ENCODE data around the gene GMIP. TPM values are rescaled to one million over a fixed set of nuclear protein-coding genes. Genes with fewer than 3 reads are reported as not detected.

Gene GMIP
- total RNA-seq, 2 experiments from 2014 or later = 110 to 111 TPM

- DNase-seq (peak; percentile 76), ATAC-seq (peak; percentile 29)
- H3K4me3 Mint-ChIP-seq = peak overlapping the region; percentile 95
- H3K27ac Mint-ChIP-seq = peak overlapping the region; percentile 99
- no peaks in the 10 kb centered on the region for H3K27me3 Mint-ChIP-seq
- H3K9me3 Mint-ChIP-seq (ENCODE audit: low read depth) = no peaks in the 10 kb centered on the region
- H3K36me3 Mint-ChIP-seq = peaks cover 36% of the 10 kb centered on the region
- CTCF ChIA-PET = interaction anchor here (1.0 kb wide), 1 partner anchor 110 kb away, joined by 6 read pairs; no protein-coding TSS in a partner anchor
- H3K4me1 Mint-ChIP-seq = peaks cover 17% of the 10 kb centered on the region
These were observed 825 bp downstream of the GMIP start for GRCh38 chr19:19642506-19643157.

DNA sequence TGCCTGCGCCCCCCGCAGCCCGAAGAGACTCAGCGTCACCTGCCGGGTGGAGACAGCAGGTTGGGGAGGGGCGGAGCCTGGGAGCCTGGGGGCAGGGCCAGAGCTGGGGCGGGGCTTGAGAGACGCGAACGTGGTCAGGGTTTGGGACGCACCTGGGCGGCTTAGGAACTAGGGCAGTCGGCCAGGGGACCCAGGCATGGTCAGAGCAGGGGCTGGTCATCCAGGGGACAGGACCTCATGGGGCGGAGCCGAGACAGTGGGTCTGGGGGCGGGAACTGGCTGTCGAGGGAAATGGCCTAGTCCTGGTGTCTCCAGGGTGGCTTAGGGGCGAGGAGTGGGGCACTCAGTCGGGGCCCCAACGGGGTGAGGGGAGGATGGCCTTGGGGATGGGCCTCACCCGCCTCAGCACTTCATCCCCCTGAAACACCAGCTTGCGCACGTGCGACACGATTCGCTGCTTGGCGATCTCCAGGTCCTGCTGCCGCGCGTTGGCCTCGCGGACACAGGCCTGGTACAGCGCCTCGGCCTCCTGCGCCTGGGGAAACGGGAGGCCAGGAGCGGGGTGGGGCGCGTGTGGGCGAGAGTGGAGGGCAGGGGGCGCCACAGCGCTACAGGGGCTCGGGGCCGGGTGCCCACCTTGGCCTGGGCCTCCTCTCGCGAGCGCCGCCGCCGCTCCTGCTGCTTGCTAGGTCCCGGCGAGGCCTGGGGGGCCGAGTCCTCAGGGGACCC is 5.8 kb downstream of the GMIP start:
- ATAC-seq (peak; percentile 32), DNase-seq (no peak)
- Mint-ChIP-seq H3K27me3 (no peaks in the 10 kb centered on the region), H3K27ac (no peak overlapping the region), H3K4me1 (peaks cover 29% of the 10 kb centered on the region), H3K9me3 (ENCODE audit: low read depth) (no peaks in the 10 kb centered on the region), H3K4me3 (no peak overlapping the region), H3K36me3 (peaks cover 50% of the 10 kb centered on the region)
- CTCF ChIA-PET = no interaction called here

DNA sequence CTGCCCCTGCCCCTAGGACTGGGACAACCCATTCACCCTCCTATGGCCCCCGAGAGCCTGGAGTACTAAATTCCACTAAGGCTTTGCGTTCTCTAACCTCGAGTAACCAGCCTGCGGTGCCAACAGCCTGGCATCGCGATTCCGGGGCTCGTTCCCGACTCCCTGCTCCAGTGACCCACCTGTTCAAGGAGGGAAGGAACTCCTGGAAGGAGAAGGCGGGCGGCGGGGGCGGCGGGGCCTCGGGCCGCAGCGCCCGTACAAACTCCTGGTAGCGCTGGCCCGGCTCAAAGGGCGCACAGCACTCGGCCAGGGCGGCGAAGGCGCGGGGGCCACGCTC is 6.3 kb downstream of the GMIP start:
- Mint-ChIP-seq H3K4me1 (peaks cover 25% of the 10 kb centered on the region), H3K4me3 (no peak overlapping the region), H3K36me3 (peaks cover 50% of the 10 kb centered on the region), H3K27me3 (no peaks in the 10 kb centered on the region), H3K9me3 (ENCODE audit: low read depth) (no peaks in the 10 kb centered on the region), H3K27ac (no peak overlapping the region)
- CTCF ChIA-PET = interaction anchor here (0.7 kb wide), 1 partner anchor 24 kb away, joined by 3 read pairs; no protein-coding TSS in a partner anchor
- DNase-seq (no peak), ATAC-seq (no peak)

DNA sequence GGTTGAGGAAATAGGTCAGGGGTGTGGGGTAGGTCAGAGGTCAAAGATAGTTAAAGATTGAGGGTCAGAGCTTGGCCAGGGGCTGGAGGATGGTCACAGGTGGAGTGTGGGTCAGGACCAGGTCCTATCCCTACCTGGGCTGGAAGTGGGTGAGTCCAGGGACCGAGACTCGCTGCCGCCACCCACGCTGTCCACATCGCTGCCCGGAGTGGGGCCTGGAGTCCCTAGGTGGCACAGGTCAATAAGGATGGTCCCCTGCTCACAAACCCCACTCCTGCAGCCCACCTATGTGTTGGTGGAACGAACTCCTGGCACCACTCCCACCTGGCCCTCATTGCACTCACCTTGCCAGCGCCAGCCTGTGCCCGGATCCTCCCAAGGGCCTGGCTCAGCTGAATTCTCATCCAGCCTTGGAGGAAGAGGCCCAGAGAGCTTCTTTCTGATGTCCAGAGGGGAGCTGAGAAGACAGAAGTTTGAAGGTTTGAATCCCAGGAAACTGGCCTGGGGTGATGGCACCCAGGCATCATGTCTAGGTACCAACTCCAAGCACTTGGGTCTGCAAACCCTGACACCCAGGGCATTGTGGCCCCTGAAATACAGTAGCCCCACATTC is 6.8 kb downstream of the GMIP start:
- H3K4me1 Mint-ChIP-seq = peaks cover 21% of the 10 kb centered on the region
- CTCF ChIA-PET = interaction anchor here (0.7 to 1.2 kb wide), 2 partner anchors 7 to 23 kb away, joined by 3 read pairs; partner anchors contain the start of gene GMIP
- DNase-seq = no peak
- no peak for ATAC-seq
- H3K27ac Mint-ChIP-seq = no peak overlapping the region
- H3K4me3 Mint-ChIP-seq = no peak overlapping the region
- peaks cover 51% of the 10 kb centered on the region for H3K36me3 Mint-ChIP-seq
- no peaks in the 10 kb centered on the region for H3K9me3 Mint-ChIP-seq (ENCODE audit: low read depth)
- H3K27me3 Mint-ChIP-seq = no peaks in the 10 kb centered on the region

- Mint-ChIP-seq H3K4me1 (peaks cover 18% of the 10 kb centered on the region), H3K27ac (peak overlapping the region; percentile 40), H3K4me3 (no peak overlapping the region), H3K9me3 (ENCODE audit: low read depth) (no peaks in the 10 kb centered on the region), H3K27me3 (no peaks in the 10 kb centered on the region), H3K36me3 (peaks cover 54% of the 10 kb centered on the region)
- DNase-seq = no peak
- CTCF ChIA-PET = interaction anchor here (1.2 kb wide), 1 partner anchor 9 kb away, joined by 3 read pairs; the partner anchor contains the start of gene GMIP
- no peak for ATAC-seq
These were observed 8.1 kb downstream of the GMIP start for GRCh38 chr19:19635313-19635702.

DNA sequence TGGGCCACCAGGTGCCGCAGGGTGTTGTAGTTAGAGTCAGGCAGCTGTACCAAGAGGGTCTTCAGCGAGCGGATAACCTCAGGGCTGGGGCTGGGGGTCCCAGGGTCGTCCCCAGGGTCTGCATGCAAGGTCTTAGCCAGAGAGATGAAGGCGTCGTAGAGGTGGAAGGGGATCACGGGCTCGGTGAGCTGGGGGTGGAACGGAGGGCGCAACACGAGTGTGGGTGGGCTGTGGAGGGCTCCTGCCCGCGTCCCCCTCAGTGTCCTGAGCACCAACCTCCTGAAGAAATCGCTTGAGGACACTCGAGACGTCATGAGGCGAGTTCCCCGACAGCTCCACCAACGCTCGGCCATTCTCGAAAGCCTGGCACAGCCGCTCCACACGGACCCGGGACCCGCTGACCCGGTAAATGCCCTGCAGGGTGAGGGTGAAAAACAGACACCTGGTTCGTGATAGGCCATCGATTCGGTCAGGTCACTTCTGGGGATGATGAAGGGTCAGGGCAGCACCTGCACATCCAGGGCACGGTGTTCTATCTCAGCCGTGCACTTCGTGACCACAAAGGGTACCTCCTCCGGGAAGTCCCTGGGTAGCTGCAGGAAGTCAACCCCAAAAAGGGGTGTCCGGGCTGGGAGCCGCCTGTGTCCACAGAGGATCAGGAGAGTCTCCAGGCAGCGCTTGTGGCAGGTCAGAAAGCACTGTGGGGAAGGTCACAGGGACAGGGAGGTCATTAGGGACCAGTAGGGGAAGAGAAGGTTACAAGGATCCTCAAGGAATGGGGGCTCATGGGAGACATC is 8.7 kb downstream of the GMIP start:
- Mint-ChIP-seq H3K4me3 (no peak overlapping the region), H3K27ac (peak overlapping the region; percentile 40), H3K27me3 (no peaks in the 10 kb centered on the region), H3K4me1 (peaks cover 17% of the 10 kb centered on the region), H3K9me3 (ENCODE audit: low read depth) (no peaks in the 10 kb centered on the region), H3K36me3 (peaks cover 55% of the 10 kb centered on the region)
- DNase-seq (no peak), ATAC-seq (no peak)
- CTCF ChIA-PET = no interaction called here

- ATAC-seq (no peak), DNase-seq (no peak)
- Mint-ChIP-seq H3K27ac (no peak overlapping the region), H3K4me1 (peaks cover 17% of the 10 kb centered on the region), H3K27me3 (no peaks in the 10 kb centered on the region), H3K36me3 (peaks cover 51% of the 10 kb centered on the region), H3K4me3 (no peak overlapping the region), H3K9me3 (ENCODE audit: low read depth) (no peaks in the 10 kb centered on the region)
- CTCF ChIA-PET = interaction anchor here (1.1 kb wide), 1 partner anchor 105 kb away, joined by 3 read pairs; the partner anchor contains the start of gene YJEFN3
These were observed 9.5 kb downstream of the GMIP start for GRCh38 chr19:19633711-19634515.

DNA sequence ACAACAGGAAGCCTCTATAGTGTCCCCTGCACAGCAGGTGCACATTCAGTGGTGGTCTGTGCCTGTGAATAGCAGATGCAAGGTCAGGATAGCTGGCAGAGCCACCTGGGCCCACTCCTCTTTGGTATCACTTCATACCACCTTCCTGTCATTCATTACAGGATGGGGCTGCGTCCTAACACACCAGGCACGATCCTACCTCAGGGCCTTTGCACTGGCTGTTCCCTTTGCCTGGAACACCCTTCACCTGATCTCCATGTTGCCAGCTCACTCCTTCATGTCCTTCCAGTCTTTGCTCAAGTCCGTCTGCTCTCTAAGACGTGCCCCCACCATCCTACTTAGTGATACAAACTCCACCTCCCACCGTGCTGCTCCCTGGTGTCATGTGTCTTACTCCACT is 10.8 kb downstream of the GMIP start:
- CTCF ChIA-PET = no interaction called here
- peaks cover 20% of the 10 kb centered on the region for H3K4me1 Mint-ChIP-seq
- no peak for DNase-seq
- peak overlapping the region; percentile 30 for H3K27ac Mint-ChIP-seq
- H3K27me3 Mint-ChIP-seq = no peaks in the 10 kb centered on the region
- no peak overlapping the region for H3K4me3 Mint-ChIP-seq
- no peak for ATAC-seq
- peaks cover 48% of the 10 kb centered on the region for H3K36me3 Mint-ChIP-seq
- no peaks in the 10 kb centered on the region for H3K9me3 Mint-ChIP-seq (ENCODE audit: low read depth)

- peak overlapping the region; percentile 52 for H3K27ac Mint-ChIP-seq
- no peak for DNase-seq
- ATAC-seq = no peak
- CTCF ChIA-PET = interaction anchor here (1.1 kb wide), 1 partner anchor 13 kb away, joined by 3 read pairs; no protein-coding TSS in a partner anchor
- peaks cover 32% of the 10 kb centered on the region for H3K4me1 Mint-ChIP-seq
- peaks cover 43% of the 10 kb centered on the region for H3K36me3 Mint-ChIP-seq
- H3K9me3 Mint-ChIP-seq (ENCODE audit: low read depth) = no peaks in the 10 kb centered on the region
- no peak overlapping the region for H3K4me3 Mint-ChIP-seq
- no peaks in the 10 kb centered on the region for H3K27me3 Mint-ChIP-seq
These were observed 12.1 kb downstream of the GMIP start for GRCh38 chr19:19631346-19631745.

DNA sequence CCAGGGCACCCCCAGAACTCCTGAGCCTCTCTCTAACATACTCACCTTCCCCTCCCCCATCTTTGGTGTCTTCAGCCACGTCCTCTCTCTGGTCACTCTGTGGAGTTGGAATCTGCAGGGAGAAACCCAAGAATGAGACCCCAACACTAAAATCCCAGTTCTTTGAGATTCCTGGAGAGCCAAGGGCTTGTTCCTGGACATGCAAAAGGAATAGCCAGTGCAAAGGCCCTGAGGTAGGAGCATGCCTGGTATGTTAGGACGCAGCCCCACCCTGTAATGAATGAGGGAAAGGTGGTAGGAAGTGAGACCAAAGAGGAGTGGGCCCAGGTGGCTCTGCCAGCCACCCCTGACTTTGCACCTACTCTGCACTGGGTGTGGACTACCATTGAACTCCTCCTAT is 13.0 kb downstream of the GMIP start:
- Mint-ChIP-seq H3K36me3 (peaks cover 42% of the 10 kb centered on the region), H3K4me3 (no peak overlapping the region), H3K27me3 (no peaks in the 10 kb centered on the region), H3K27ac (no peak overlapping the region), H3K9me3 (ENCODE audit: low read depth) (no peaks in the 10 kb centered on the region), H3K4me1 (peaks cover 34% of the 10 kb centered on the region)
- DNase-seq (no peak), ATAC-seq (no peak)
- CTCF ChIA-PET = no interaction called here

GRCh38 chr19:19630062-19630414 is 13.4 kb downstream of the GMIP start:
- CTCF ChIA-PET = interaction anchor here (1.7 kb wide), 1 partner anchor 10 kb away, joined by 5 read pairs; no protein-coding TSS in a partner anchor
- no peaks in the 10 kb centered on the region for H3K27me3 Mint-ChIP-seq
- no peaks in the 10 kb centered on the region for H3K9me3 Mint-ChIP-seq (ENCODE audit: low read depth)
- no peak for DNase-seq
- ATAC-seq = no peak
- H3K4me3 Mint-ChIP-seq = no peak overlapping the region
- H3K4me1 Mint-ChIP-seq = peaks cover 32% of the 10 kb centered on the region
- H3K36me3 Mint-ChIP-seq = peaks cover 39% of the 10 kb centered on the region
- no peak overlapping the region for H3K27ac Mint-ChIP-seq

GRCh38 chr19:19628501-19629134 is 14.8 kb downstream of the GMIP start:
- CTCF ChIA-PET = interaction anchor here (0.7 to 1.7 kb wide), 7 partner anchors 12 to 97 kb away, joined by 3 to 12 read pairs (median 4); no protein-coding TSS in a partner anchor
- Mint-ChIP-seq H3K4me1 (peaks cover 35% of the 10 kb centered on the region), H3K36me3 (peaks cover 38% of the 10 kb centered on the region), H3K9me3 (ENCODE audit: low read depth) (no peaks in the 10 kb centered on the region), H3K27me3 (no peaks in the 10 kb centered on the region), H3K4me3 (peak overlapping the region; percentile 94), H3K27ac (peak overlapping the region; percentile 82)
- DNase-seq (peak; percentile 62), ATAC-seq (peak; percentile 10)
